ENCODE data around the gene LYPD5. TPM values are rescaled to one million over a fixed set of nuclear protein-coding genes. Genes with fewer than 3 reads are reported as not detected.

The LYPD5 gene
- total and polyA plus RNA-seq, 10 donors = 2.1 to 48.1 (median 7.0) TPM

GRCh38 chr19:43754503-43755255 lies 47.6 kb downstream of the LYPD5 start, which contains the start of gene SMG9:
TSS of gene SMG9 (minus strand) at chr19:43754962. CDS start at chr19:43750741, 4,221 bp downstream.
- DNase-seq = peak; percentile 100
- Histone ChIP-seq H3K27me3 (replicated peaks in 1 of 7) (no peaks in the 10 kb centered on the region), H3K9me3 (no peaks in the 10 kb centered on the region), H3K4me3 (peak within 1 kb of the TSS; percentile 60 to 87 (median 76)), H3K36me3 (peaks cover 0 to 29% (median 22%) of the 10 kb centered on the region in 6 donors), H3K4me1 (peaks cover 16 to 75% (median 52%) of the 10 kb centered on the region in 6 donors), H3K27ac (peak within 1 kb of the TSS; percentile 97 to 99 (median 99))
- intact Hi-C loops (cut with DNase I; ENCODE audit: low total_unique reads) = no loop called here
- 0 to 1% (median 1%) methylated on average over 54 to 79 of the region's 79 CpGs for WGBS, 5 donors
- TF ChIP-seq POLR2AphosphoS5 (IDR thresholded peaks at IDR 0.05) (peak; percentile 97 to 98 (median 97)), CTCF (IDR thresholded peaks at IDR 0.05 in 8 of 11, conservative IDR thresholded peaks at IDR 0.05 in 3 of 11) (peak in 1 of 11 experiments; percentile 21), POLR2A (IDR thresholded peaks at IDR 0.05) (peak in 1 of 3 donors; percentile 25)

- WGBS, 5 donors = 0 to 1% (median 0%) methylated on average over 10 to 11 of the region's 11 CpGs
- intact Hi-C loops (cut with DNase I; ENCODE audit: low total_unique reads) = no loop called here
- Histone ChIP-seq H3K4me1 (peaks cover 16 to 75% (median 49%) of the 10 kb centered on the region in 6 donors), H3K9me3 (no peaks in the 10 kb centered on the region), H3K27me3 (replicated peaks in 1 of 7) (no peaks in the 10 kb centered on the region), H3K4me3 (peak overlapping the region; percentile 60 to 87 (median 76)), H3K27ac (peak overlapping the region; percentile 97 to 99 (median 99)), H3K36me3 (peaks cover 0 to 34% (median 26%) of the 10 kb centered on the region in 6 donors)
- TF ChIP-seq CTCF (IDR thresholded peaks at IDR 0.05 in 8 of 11, conservative IDR thresholded peaks at IDR 0.05 in 3 of 11) = no peak
- DNase-seq = no peak
Observed at GRCh38 chr19:43754253-43754502, 48.1 kb downstream of the LYPD5 start.

DNA sequence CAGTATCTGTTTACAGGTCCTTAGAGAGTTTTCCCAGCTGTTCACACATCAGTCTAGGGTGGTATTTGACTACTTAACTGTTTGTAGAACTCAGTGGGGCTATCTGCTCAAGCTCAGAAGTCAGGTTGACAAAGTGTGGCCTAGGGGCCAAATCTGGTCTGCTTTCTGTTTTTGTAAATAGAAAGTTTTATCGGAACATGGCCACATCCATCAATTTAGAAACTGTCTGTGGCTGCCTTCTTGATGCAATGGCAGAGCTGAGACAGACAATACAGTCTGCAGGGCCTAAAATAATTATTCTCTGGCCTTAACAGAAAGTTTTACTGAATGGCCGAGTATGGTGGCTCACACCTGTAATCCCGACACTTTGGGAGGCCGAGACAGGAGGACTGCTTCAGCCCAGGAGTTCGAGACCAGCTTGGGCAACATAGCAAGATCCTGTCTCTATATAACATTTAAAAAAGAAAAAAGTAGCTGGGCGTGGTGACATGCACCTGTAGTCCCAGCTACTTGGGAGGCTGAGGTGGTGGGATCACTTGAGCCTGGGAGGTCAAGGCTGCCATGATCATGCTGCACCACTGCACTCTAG lies 49.9 kb downstream of the LYPD5 start:
- H3K27ac ChIP-seq = peak overlapping the region in 5 of 8 donors; percentile 20 to 99 (median 97)
- intact Hi-C loops (cut with DNase I; ENCODE audit: low total_unique reads) = no loop called here
- 80 to 90% (median 86%) methylated on average over 6 of the region's 6 CpGs for WGBS, 5 donors
- H3K4me3 ChIP-seq = no peak overlapping the region
- TF ChIP-seq POLR2A (IDR thresholded peaks at IDR 0.05) (no peak), POLR2AphosphoS5 (IDR thresholded peaks at IDR 0.05) (no peak), CTCF (IDR thresholded peaks at IDR 0.05 in 8 of 11, conservative IDR thresholded peaks at IDR 0.05 in 3 of 11) (no peak)
- H3K9me3 ChIP-seq = no peaks in the 10 kb centered on the region
- DNase-seq = no peak
- H3K36me3 ChIP-seq = peaks cover 0 to 52% (median 42%) of the 10 kb centered on the region in 6 donors
- H3K27me3 ChIP-seq (replicated peaks in 1 of 7) = no peaks in the 10 kb centered on the region
- peaks cover 16 to 78% (median 61%) of the 10 kb centered on the region in 6 donors for H3K4me1 ChIP-seq

All from spleen (tissue), 11 donors.